ENCODE data around the gene NEURL3.

The NEURL3 gene

GRCh38 chr2:96533292-96534073 lies 28.3 kb upstream of the NEURL3 start:
- peak overlapping the region; percentile 82 for H3K27ac ChIP-seq (ENCODE audit: low read depth, low read length)
- peaks cover 0 to 6% (median 0%) of the 10 kb centered on the region in 5 donors for H3K27me3 ChIP-seq (ENCODE audit: control insufficient read depth in 5 of 5, insufficient read depth in 4 of 5, low read length in 5 of 5)
- H3K9ac ChIP-seq (ENCODE audit: low read length in 5 of 5), result peak overlapping the region in 4 of 5 donors; percentile 25 to 66 (median 40)
- peak overlapping the region in 2 of 5 donors; percentile 25 to 28 for H3K4me3 ChIP-seq (ENCODE audit: low read depth in 1 of 5, low read length in 5 of 5)
- peaks cover 27 to 76% (median 68%) of the 10 kb centered on the region in 5 donors for H3K4me1 ChIP-seq (ENCODE audit: control insufficient read depth in 5 of 5, insufficient read depth in 5 of 5, low read length in 5 of 5)
- no peaks in the 10 kb centered on the region for H3K36me3 ChIP-seq (ENCODE audit: control insufficient read depth in 5 of 5, insufficient read depth in 5 of 5, low read length in 5 of 5)
- H3K9me3 ChIP-seq (ENCODE audit: control insufficient read depth in 5 of 5, low read length in 5 of 5), result no peaks in the 10 kb centered on the region

GRCh38 chr2:96532641-96533291 lies 27.6 kb upstream of the NEURL3 start:
- Histone ChIP-seq H3K27me3 (ENCODE audit: control insufficient read depth in 5 of 5, insufficient read depth in 4 of 5, low read length in 5 of 5) (peaks cover 0 to 3% (median 0%) of the 10 kb centered on the region in 5 donors), H3K36me3 (ENCODE audit: control insufficient read depth in 5 of 5, insufficient read depth in 5 of 5, low read length in 5 of 5) (no peaks in the 10 kb centered on the region), H3K9me3 (ENCODE audit: control insufficient read depth in 5 of 5, low read length in 5 of 5) (no peaks in the 10 kb centered on the region), H3K4me3 (ENCODE audit: low read depth in 1 of 5, low read length in 5 of 5) (peak overlapping the region in 2 of 5 donors; percentile 28 to 31), H3K4me1 (ENCODE audit: control insufficient read depth in 5 of 5, insufficient read depth in 5 of 5, low read length in 5 of 5) (peaks cover 27 to 76% (median 68%) of the 10 kb centered on the region in 5 donors), H3K9ac (ENCODE audit: low read length in 5 of 5) (peak overlapping the region in 3 of 5 donors; percentile 25 to 43 (median 26)), H3K27ac (ENCODE audit: low read depth, low read length) (peak overlapping the region; percentile 82)

- Histone ChIP-seq H3K4me1 (ENCODE audit: control insufficient read depth in 5 of 5, insufficient read depth in 5 of 5, low read length in 5 of 5) (peaks cover 27 to 75% (median 70%) of the 10 kb centered on the region in 5 donors), H3K4me3 (ENCODE audit: low read depth in 1 of 5, low read length in 5 of 5) (peak overlapping the region; percentile 19 to 52 (median 28)), H3K27ac (ENCODE audit: low read depth, low read length) (peak overlapping the region; percentile 82)
Measured at GRCh38 chr2:96531872-96532505, 26.8 kb upstream of the NEURL3 start.

GRCh38 chr2:96531366-96531765 lies 26.2 kb upstream of the NEURL3 start:
- H3K4me3 ChIP-seq (ENCODE audit: low read depth in 1 of 5, low read length in 5 of 5), result peak overlapping the region in 4 of 5 donors; percentile 19 to 52 (median 27)
- peaks cover 26 to 77% (median 74%) of the 10 kb centered on the region in 5 donors for H3K4me1 ChIP-seq (ENCODE audit: control insufficient read depth in 5 of 5, insufficient read depth in 5 of 5, low read length in 5 of 5)
- peaks cover 0 to 7% (median 0%) of the 10 kb centered on the region in 5 donors for H3K27me3 ChIP-seq (ENCODE audit: control insufficient read depth in 5 of 5, insufficient read depth in 4 of 5, low read length in 5 of 5)
- H3K27ac ChIP-seq (ENCODE audit: low read depth, low read length), result peak overlapping the region; percentile 60
- no peaks in the 10 kb centered on the region for H3K36me3 ChIP-seq (ENCODE audit: control insufficient read depth in 5 of 5, insufficient read depth in 5 of 5, low read length in 5 of 5)
- H3K9ac ChIP-seq (ENCODE audit: low read length in 5 of 5), result peak overlapping the region in 4 of 5 donors; percentile 48 to 71 (median 67)
- H3K9me3 ChIP-seq (ENCODE audit: control insufficient read depth in 5 of 5, low read length in 5 of 5), result no peaks in the 10 kb centered on the region

More at GRCh38 chr2:96531872-96532505, 26.8 kb upstream of the NEURL3 start:
- H3K9me3 ChIP-seq (ENCODE audit: control insufficient read depth in 5 of 5, low read length in 5 of 5), result no peaks in the 10 kb centered on the region
- H3K9ac ChIP-seq (ENCODE audit: low read length in 5 of 5), result peak overlapping the region in 3 of 5 donors; percentile 66 to 71 (median 68)
- no peaks in the 10 kb centered on the region for H3K36me3 ChIP-seq (ENCODE audit: control insufficient read depth in 5 of 5, insufficient read depth in 5 of 5, low read length in 5 of 5)
- H3K27me3 ChIP-seq (ENCODE audit: control insufficient read depth in 5 of 5, insufficient read depth in 4 of 5, low read length in 5 of 5), result peaks cover 0 to 5% (median 0%) of the 10 kb centered on the region in 5 donors

GRCh38 chr2:96530474-96531357 lies 25.6 kb upstream of the NEURL3 start:
- no peak overlapping the region for H3K9ac ChIP-seq (ENCODE audit: low read length in 5 of 5)

GRCh38 chr2:96530144-96530430 lies 24.9 kb upstream of the NEURL3 start:
- H3K4me1 ChIP-seq (ENCODE audit: control insufficient read depth in 5 of 5, insufficient read depth in 5 of 5, low read length in 5 of 5), result peaks cover 24 to 66% (median 64%) of the 10 kb centered on the region in 5 donors
- no peak overlapping the region for H3K27ac ChIP-seq (ENCODE audit: low read depth, low read length)
- no peak overlapping the region for H3K4me3 ChIP-seq (ENCODE audit: low read depth in 1 of 5, low read length in 5 of 5)
- no peaks in the 10 kb centered on the region for H3K36me3 ChIP-seq (ENCODE audit: control insufficient read depth in 5 of 5, insufficient read depth in 5 of 5, low read length in 5 of 5)
- no peaks in the 10 kb centered on the region for H3K9me3 ChIP-seq (ENCODE audit: control insufficient read depth in 5 of 5, low read length in 5 of 5)
- peaks cover 0 to 7% (median 0%) of the 10 kb centered on the region in 5 donors for H3K27me3 ChIP-seq (ENCODE audit: control insufficient read depth in 5 of 5, insufficient read depth in 4 of 5, low read length in 5 of 5)
- no peak overlapping the region for H3K9ac ChIP-seq (ENCODE audit: low read length in 5 of 5)

More at GRCh38 chr2:96530474-96531357, 25.6 kb upstream of the NEURL3 start:
- Histone ChIP-seq H3K27ac (ENCODE audit: low read depth, low read length) (no peak overlapping the region), H3K4me1 (ENCODE audit: control insufficient read depth in 5 of 5, insufficient read depth in 5 of 5, low read length in 5 of 5) (peaks cover 24 to 70% (median 69%) of the 10 kb centered on the region in 5 donors), H3K36me3 (ENCODE audit: control insufficient read depth in 5 of 5, insufficient read depth in 5 of 5, low read length in 5 of 5) (no peaks in the 10 kb centered on the region), H3K9me3 (ENCODE audit: control insufficient read depth in 5 of 5, low read length in 5 of 5) (no peaks in the 10 kb centered on the region), H3K27me3 (ENCODE audit: control insufficient read depth in 5 of 5, insufficient read depth in 4 of 5, low read length in 5 of 5) (peaks cover 0 to 7% (median 0%) of the 10 kb centered on the region in 5 donors), H3K4me3 (ENCODE audit: low read depth in 1 of 5, low read length in 5 of 5) (no peak overlapping the region)

GRCh38 chr2:96529376-96530143 lies 24.4 kb upstream of the NEURL3 start:
- Histone ChIP-seq H3K4me3 (ENCODE audit: low read depth in 1 of 5, low read length in 5 of 5) (no peak overlapping the region), H3K9ac (ENCODE audit: low read length in 5 of 5) (peak overlapping the region in 1 of 5 donors; percentile 33), H3K36me3 (ENCODE audit: control insufficient read depth in 5 of 5, insufficient read depth in 5 of 5, low read length in 5 of 5) (no peaks in the 10 kb centered on the region), H3K27me3 (ENCODE audit: control insufficient read depth in 5 of 5, insufficient read depth in 4 of 5, low read length in 5 of 5) (peaks cover 0 to 7% (median 0%) of the 10 kb centered on the region in 5 donors), H3K4me1 (ENCODE audit: control insufficient read depth in 5 of 5, insufficient read depth in 5 of 5, low read length in 5 of 5) (peaks cover 24 to 61% (median 58%) of the 10 kb centered on the region in 5 donors), H3K27ac (ENCODE audit: low read depth, low read length) (no peak overlapping the region), H3K9me3 (ENCODE audit: control insufficient read depth in 5 of 5, low read length in 5 of 5) (no peaks in the 10 kb centered on the region)

GRCh38 chr2:96528700-96529375 lies 23.7 kb upstream of the NEURL3 start:
- Histone ChIP-seq H3K4me1 (ENCODE audit: control insufficient read depth in 5 of 5, insufficient read depth in 5 of 5, low read length in 5 of 5) (peaks cover 19 to 59% (median 54%) of the 10 kb centered on the region in 5 donors), H3K27ac (ENCODE audit: low read depth, low read length) (peak overlapping the region; percentile 67), H3K9me3 (ENCODE audit: control insufficient read depth in 5 of 5, low read length in 5 of 5) (no peaks in the 10 kb centered on the region), H3K4me3 (ENCODE audit: low read depth in 1 of 5, low read length in 5 of 5) (peak overlapping the region in 1 of 5 donors; percentile 16), H3K27me3 (ENCODE audit: control insufficient read depth in 5 of 5, insufficient read depth in 4 of 5, low read length in 5 of 5) (peaks cover 0 to 6% (median 0%) of the 10 kb centered on the region in 5 donors), H3K36me3 (ENCODE audit: control insufficient read depth in 5 of 5, insufficient read depth in 5 of 5, low read length in 5 of 5) (no peaks in the 10 kb centered on the region), H3K9ac (ENCODE audit: low read length in 5 of 5) (no peak overlapping the region)
